Prostate gland (tissue), 2 donors: ENCODE data around the gene COPS8. TPM values are rescaled to one million over a fixed set of nuclear protein-coding genes. Genes with fewer than 3 reads are reported as not detected.

Experiments used
- DNase-seq: peaks from one replicate; pipeline ENCODE4 v3.0.0-alpha.2; 2019; ENCODE audit warnings: low spot score
- H3K27ac ChIP-seq, 2 donors: fragments of 200-600 bp; sonication (generic); 2 replicates each; pipeline ENCODE4 v1.5.1; 2017 to 2019
- H3K27me3 ChIP-seq: fragments of 200-600 bp; sonication (generic); replicated peaks from 2 replicates; pipeline ENCODE4 v1.5.1; 2019; ENCODE audit not compliant: insufficient read depth
- H3K36me3 ChIP-seq, 2 donors: fragments of 200-600 bp; sonication (generic); 1 replicate in 1 of 2; 2 replicates in 1 of 2; pipeline versions ENCODE4 v1.5.1 to v1.8.1; 2017 to 2019
- H3K4me1 ChIP-seq: fragments of 200-600 bp; sonication (generic); replicated peaks from 2 replicates; pipeline ENCODE4 v1.5.1; 2019
- H3K4me3 ChIP-seq, 2 donors: fragments of 200-600 bp; sonication (generic); 2 replicates each; pipeline ENCODE4 v1.5.1; 2017 to 2019
- H3K9me3 ChIP-seq: fragments of 200-600 bp; sonication (generic); 2 replicates; pipeline ENCODE4 v1.5.1; 2017
- POLR2A ChIP-seq: fragments of 450-650 bp; IDR thresholded peaks from one replicate; pipeline ENCODE4 v1.6.1; 2016; ENCODE audit warnings: antibody characterized with exemption, mild to moderate bottlenecking
- POLR2AphosphoS5 ChIP-seq: sonication (generic); formaldehyde crosslinking; IDR thresholded peaks from one replicate; pipeline ENCODE4 v1.6.1; 2017; ENCODE audit warnings: antibody characterized with exemption
- WGBS: methylation state at CpG from one replicate; pipeline ENCODE4 v1.1.5; 2018; 5-methylcytosine and 5-hydroxymethylcytosine counted together
- intact Hi-C: fragments of 100-400 bp; cut with DNase I; formaldehyde crosslinking; loops from one replicate; pipeline ENCODE4 v1.14.2; 2022
- total RNA-seq, 2 donors: library from RNA; depleted of rRNA; stranded (reverse); fragments of >200 nt; gene quantifications; one replicate each; pipeline ENCODE4 v1.1.0, GENCODE V29; 2016
- TF ChIP-seq, protein P1 (sequence below), 4 experiments: fragments of 200-600 bp in 2 of 4; fragments of 450-650 bp in 2 of 4; sonication (generic) in 2 of 4; IDR thresholded peaks; 1 replicate in 3 of 4; 2 replicates in 1 of 4; pipeline ENCODE4 v1.5.1; 2016 to 2019; ENCODE audit warnings: antibody characterized with exemption in 4 of 4, mild to moderate bottlenecking in 2 of 4, moderate library complexity in 2 of 4

COPS8 gene
- total RNA-seq, 2 donors from 2014 or later, result 73.1 to 90.0 TPM

DNA sequence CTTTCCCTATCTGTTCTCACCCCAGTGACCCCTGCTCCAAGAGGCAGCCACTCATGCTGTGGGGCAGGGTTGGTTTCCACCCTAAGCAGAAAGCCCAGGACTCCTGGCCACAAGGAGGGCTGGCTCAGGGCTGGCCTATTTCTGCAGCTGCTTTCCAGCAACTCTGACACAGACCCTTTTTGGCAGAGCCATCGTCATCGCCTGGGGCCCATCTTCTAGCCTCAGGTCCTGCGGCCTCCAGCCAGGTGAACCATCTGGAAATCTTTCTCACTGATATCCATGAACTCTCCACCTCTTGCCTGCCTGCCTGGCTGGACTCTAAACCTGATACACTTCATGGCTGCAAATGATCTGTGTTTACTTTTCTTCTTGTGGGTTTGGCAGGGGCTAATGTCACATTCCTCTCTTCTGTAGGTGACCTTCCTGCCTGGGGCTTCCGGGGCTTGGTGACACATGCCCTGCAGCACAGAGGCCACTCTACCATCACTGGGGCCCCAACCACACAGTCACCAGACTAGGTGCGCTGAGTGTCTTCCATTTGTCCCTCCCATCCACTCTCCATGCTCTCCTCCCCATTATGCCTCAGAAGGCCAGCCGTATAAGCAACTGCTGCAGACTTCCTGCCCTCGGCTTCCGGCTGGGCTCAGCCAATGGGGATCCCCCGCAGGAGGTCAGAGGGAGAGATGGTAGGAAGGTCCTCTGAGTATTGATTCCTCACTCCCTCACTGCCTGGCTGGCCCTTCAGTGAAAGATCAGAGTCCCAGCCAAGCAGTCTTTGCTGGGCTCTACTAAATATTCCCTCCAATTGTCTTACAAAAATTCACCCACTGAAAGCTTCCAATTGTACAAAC lies 9.7 kb upstream of the COPS8 start:
- intact Hi-C loops, result no loop called here
- no peaks in the 10 kb centered on the region for H3K27me3 ChIP-seq
- no peak overlapping the region for H3K27ac ChIP-seq
- no peak for TF ChIP-seq POLR2AphosphoS5
- H3K9me3 ChIP-seq, result no peaks in the 10 kb centered on the region
- H3K4me3 ChIP-seq, result no peak overlapping the region
- H3K36me3 ChIP-seq, result no peaks in the 10 kb centered on the region
- no peak for DNase-seq
- no peaks in the 10 kb centered on the region for H3K4me1 ChIP-seq
- 69% methylated on average over 9 of the region's 9 CpGs for WGBS

- Histone ChIP-seq H3K36me3 (no peaks in the 10 kb centered on the region), H3K9me3 (no peaks in the 10 kb centered on the region), H3K4me3 (no peak overlapping the region), H3K4me1 (no peaks in the 10 kb centered on the region), H3K27ac (no peak overlapping the region), H3K27me3 (no peaks in the 10 kb centered on the region)
- intact Hi-C loops, result no loop called here
- DNase-seq, result no peak
- no peak for TF ChIP-seq POLR2A
- TF ChIP-seq POLR2AphosphoS5, result no peak
- TF ChIP-seq, protein P1, sequence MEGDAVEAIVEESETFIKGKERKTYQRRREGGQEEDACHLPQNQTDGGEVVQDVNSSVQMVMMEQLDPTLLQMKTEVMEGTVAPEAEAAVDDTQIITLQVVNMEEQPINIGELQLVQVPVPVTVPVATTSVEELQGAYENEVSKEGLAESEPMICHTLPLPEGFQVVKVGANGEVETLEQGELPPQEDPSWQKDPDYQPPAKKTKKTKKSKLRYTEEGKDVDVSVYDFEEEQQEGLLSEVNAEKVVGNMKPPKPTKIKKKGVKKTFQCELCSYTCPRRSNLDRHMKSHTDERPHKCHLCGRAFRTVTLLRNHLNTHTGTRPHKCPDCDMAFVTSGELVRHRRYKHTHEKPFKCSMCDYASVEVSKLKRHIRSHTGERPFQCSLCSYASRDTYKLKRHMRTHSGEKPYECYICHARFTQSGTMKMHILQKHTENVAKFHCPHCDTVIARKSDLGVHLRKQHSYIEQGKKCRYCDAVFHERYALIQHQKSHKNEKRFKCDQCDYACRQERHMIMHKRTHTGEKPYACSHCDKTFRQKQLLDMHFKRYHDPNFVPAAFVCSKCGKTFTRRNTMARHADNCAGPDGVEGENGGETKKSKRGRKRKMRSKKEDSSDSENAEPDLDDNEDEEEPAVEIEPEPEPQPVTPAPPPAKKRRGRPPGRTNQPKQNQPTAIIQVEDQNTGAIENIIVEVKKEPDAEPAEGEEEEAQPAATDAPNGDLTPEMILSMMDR (IDR thresholded peaks at IDR 0.05), result no peak
- 93% methylated on average over 8 of the region's 8 CpGs for WGBS
These were observed 4.1 kb upstream of the COPS8 start for GRCh38 chr2:237081596-237081995.

- intact Hi-C loops, result no loop called here
- 98% methylated on average over 3 of the region's 3 CpGs for WGBS
These were observed 2.7 kb upstream of the COPS8 start for GRCh38 chr2:237083026-237083425.

GRCh38 chr2:237084444-237084843 lies 1.2 kb upstream of the COPS8 start:
- no peaks in the 10 kb centered on the region for H3K4me1 ChIP-seq
- intact Hi-C loops, result no loop called here
- no peaks in the 10 kb centered on the region for H3K9me3 ChIP-seq
- H3K36me3 ChIP-seq, result no peaks in the 10 kb centered on the region
- DNase-seq, result no peak
- WGBS, result 92% methylated on average over 8 of the region's 8 CpGs
- no peak overlapping the region for H3K27ac ChIP-seq
- TF ChIP-seq POLR2A, result no peak
- TF ChIP-seq, protein P1 (IDR thresholded peaks at IDR 0.05), result no peak
- no peak for TF ChIP-seq POLR2AphosphoS5
- no peaks in the 10 kb centered on the region for H3K27me3 ChIP-seq
- H3K4me3 ChIP-seq, result no peak overlapping the region

More at GRCh38 chr2:237083026-237083425, 2.7 kb upstream of the COPS8 start:
- Histone ChIP-seq H3K4me1 (no peaks in the 10 kb centered on the region), H3K9me3 (no peaks in the 10 kb centered on the region), H3K27me3 (no peaks in the 10 kb centered on the region), H3K27ac (no peak overlapping the region), H3K36me3 (no peaks in the 10 kb centered on the region), H3K4me3 (no peak overlapping the region)
- TF ChIP-seq POLR2AphosphoS5 (no peak), POLR2A (no peak)
- TF ChIP-seq, protein P1 (IDR thresholded peaks at IDR 0.05), result no peak
- DNase-seq, result no peak

GRCh38 chr2:237090906-237091305 lies 5.2 kb downstream of the COPS8 start:
- Histone ChIP-seq H3K9me3 (no peaks in the 10 kb centered on the region), H3K4me3 (no peak overlapping the region), H3K27ac (no peak overlapping the region), H3K27me3 (no peaks in the 10 kb centered on the region), H3K36me3 (peaks cover 0 to 8% of the 10 kb centered on the region in 2 donors), H3K4me1 (peaks cover 5% of the 10 kb centered on the region)
- WGBS, result 80% methylated on average over 13 of the region's 13 CpGs
- TF ChIP-seq POLR2AphosphoS5 (no peak), POLR2A (no peak)
- TF ChIP-seq, protein P1 (IDR thresholded peaks at IDR 0.05), result no peak
- intact Hi-C loops, result loop anchor here (5.0 kb wide), 2 partner anchors 321 to 386 kb away; partner anchors contain the start of gene COL6A3
- DNase-seq, result no peak
